Spinal cord (tissue), 10 donors: ENCODE measurements around the gene SNTB2. TPM values are rescaled to one million over a fixed set of nuclear protein-coding genes. Genes with fewer than 3 reads are reported as not detected.

Experiments
- DNase-seq, 6 donors: peaks; one replicate each; pipeline versions ENCODE4 v3.0.0 to v3.0.0-alpha.2; 2013 to 2015; ENCODE audit warnings: low spot score in 6 of 6, low read depth in 4 of 6
- H3K27ac ChIP-seq: one replicate; pipeline ENCODE4 v1.5.1; 2013; ENCODE audit warnings: low read depth, low read length, control low read depth
- H3K27me3 ChIP-seq: one replicate; pipeline ENCODE4 v1.6.1; 2013; ENCODE audit warnings: low read length; ENCODE audit not compliant: control insufficient read depth, insufficient read depth
- H3K36me3 ChIP-seq: one replicate; pipeline ENCODE4 v1.6.1; 2013; ENCODE audit warnings: low read length; ENCODE audit not compliant: control insufficient read depth, insufficient read depth
- H3K4me1 ChIP-seq: one replicate; pipeline ENCODE4 v1.6.1; 2013; ENCODE audit warnings: low read length; ENCODE audit not compliant: control insufficient read depth, insufficient read depth
- H3K4me3 ChIP-seq: one replicate; pipeline ENCODE4 v1.5.1; 2013; ENCODE audit warnings: low read depth, low read length, control low read depth
- H3K9me3 ChIP-seq: one replicate; pipeline ENCODE4 v1.6.1; 2013; ENCODE audit warnings: low read length; ENCODE audit not compliant: control insufficient read depth, insufficient read depth
- WGBS: methylation state at CpG from one replicate; pipeline ENCODE4 v1.1.5; 2013; ENCODE audit warnings: missing lambda C conversion rate; ENCODE audit not compliant: insufficient coverage; 5-methylcytosine and 5-hydroxymethylcytosine counted together
- polyA plus RNA-seq, 2 donors: library from polyadenylated mRNA; unstranded; fragments of 120-200 nt; gene quantifications; one replicate each; pipeline ENCODE4 v1.2.1, GENCODE V29; 2013; ENCODE audit not compliant: insufficient read length in 2 of 2
- total RNA-seq, 2 donors: library from RNA; depleted of rRNA in 1 of 2; stranded (reverse); fragments of 120-200 nt in 1 of 2; fragments of >200 nt in 1 of 2; gene quantifications; one replicate each; pipeline versions ENCODE4 v1.2.3 to v1.2.4, GENCODE V29; 2013 to 2014
- donor health status: healthy.

Gene SNTB2
- total and polyA plus RNA-seq, 4 donors: 6.6 to 20.8 (median 15.6) TPM

DNA sequence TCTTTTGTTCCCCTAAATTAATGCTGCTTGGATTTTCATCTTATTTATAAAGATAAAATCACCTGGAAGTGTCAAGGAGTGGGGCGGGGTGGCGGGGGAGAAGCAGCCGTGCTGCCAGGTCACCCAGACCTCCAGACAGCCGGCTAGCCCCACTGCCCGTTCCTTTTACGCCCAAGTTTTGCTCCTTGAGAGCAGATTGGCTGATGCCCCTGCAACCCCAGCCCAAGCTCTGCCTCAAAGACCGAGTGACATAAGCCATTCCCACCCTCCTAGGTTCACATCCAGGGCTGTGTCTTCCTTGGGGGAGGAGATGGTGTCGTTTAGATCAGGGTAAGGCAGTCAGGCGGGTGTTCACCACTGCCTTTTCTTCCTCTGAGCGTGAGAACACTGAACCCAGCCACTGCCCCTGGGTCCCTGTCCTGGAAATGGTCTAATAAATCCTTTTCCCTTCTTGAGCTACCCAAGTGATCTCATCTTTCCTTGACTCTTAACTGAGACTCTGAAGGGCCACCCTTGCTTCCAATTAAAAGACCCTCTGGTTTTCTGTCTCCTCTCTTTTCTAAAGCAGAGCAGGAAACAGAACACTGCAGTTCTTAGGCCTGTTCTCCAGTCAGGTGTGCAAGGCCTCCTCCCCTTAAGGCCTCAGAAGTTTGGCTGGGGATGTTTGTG, 137.8 kb downstream of the SNTB2 start:
- H3K36me3 ChIP-seq: peaks cover 82% of the 10 kb centered on the region
- H3K4me3 ChIP-seq: no peak overlapping the region
- 95% methylated on average over 5 of the region's 10 CpGs for WGBS
- H3K27ac ChIP-seq: no peak overlapping the region
- H3K4me1 ChIP-seq: peaks cover 25% of the 10 kb centered on the region
- DNase-seq: no peak
- H3K27me3 ChIP-seq: no peaks in the 10 kb centered on the region
- no peaks in the 10 kb centered on the region for H3K9me3 ChIP-seq

DNA sequence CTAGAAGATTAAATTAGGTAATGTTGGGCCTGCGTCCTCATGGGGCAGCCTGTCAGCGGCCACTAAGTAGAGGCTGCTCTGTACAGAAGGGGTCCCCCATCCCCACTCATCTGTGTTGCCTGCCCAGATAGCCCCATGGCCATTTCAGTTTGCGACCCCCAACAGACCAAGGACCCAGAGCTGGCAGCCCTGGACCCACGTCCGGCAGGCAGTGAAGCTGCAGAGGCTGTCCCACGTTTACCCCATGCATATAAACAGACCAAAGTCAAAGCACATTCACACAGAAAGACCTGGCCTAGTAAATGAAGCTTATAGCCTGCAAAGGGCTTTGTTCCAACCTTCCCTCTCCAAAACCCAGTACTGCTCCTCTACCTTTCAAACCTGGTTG, 138.8 kb downstream of the SNTB2 start:
- peaks cover 28% of the 10 kb centered on the region for H3K4me1 ChIP-seq
- H3K4me3 ChIP-seq: no peak overlapping the region
- H3K27ac ChIP-seq: no peak overlapping the region
- H3K27me3 ChIP-seq: no peaks in the 10 kb centered on the region
- no peak for DNase-seq
- WGBS: 89% methylated on average over 6 of the region's 6 CpGs
- peaks cover 74% of the 10 kb centered on the region for H3K36me3 ChIP-seq
- H3K9me3 ChIP-seq: no peaks in the 10 kb centered on the region

DNA sequence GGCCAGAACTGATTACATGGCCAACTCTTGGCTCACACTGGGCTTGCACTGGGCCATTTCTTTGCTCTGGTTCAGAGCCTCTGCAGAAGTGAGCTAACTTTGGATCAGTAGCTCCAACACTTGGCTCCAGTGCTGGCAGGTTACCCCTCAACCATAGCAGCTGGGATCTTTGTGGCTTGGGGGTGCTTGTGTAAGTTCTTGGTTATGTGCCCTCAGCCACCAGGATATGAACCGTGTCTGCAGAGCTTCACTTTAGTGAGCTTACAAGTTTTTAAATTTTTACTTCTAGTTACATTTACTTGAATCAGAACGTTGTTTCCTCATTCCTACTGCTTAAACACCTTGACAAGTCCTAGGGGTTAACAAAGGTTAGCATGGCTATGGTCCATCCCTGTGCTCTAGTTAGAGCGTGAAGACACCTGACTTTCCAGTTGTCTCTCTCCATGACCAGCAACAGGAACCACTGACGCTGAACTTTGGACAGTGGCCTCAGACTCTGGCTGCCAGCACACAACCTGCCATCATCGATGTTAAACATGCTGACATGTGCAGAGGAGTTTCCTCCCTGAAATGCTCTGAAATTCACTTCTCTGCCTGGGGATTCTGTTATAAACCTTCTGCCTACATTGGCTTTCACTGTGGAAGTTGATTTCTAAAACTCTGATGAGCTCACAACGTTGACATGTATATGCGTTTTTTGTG, 139.4 kb downstream of the SNTB2 start:
- DNase-seq: no peak

DNA sequence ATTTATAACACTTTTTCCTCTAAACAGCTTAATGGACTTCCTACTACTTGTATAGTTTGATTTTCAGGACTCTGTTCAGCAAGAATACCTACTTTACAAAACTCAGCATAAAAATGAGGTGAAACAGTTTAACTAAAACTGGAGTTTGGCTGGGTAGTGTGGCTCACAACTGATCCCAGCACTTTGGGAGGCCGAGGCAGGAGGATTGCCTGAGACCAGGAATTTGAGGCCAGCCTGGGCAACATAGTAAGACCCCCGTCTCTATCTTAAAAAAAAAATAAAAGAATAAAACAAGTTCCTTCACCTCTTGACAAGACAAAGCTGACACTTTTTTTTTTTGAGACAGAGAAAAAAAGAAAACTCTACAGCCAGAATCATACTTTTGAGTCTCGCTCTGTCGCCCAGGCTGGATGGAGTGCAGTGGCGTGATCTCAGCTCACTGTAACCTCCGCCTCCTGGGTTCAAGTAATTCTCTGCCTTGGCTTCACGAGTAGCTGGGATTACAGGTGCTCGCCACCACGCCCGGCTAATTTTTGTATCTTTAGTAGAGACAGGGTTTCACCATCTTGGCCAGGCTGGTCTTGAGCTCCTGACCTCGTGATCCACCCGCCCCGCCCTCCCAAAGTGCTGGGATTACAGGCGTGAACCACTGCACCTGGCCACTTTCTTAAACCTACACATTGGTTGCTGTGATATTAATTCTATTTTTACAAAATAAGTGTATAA, 140.8 kb downstream of the SNTB2 start:
- H3K36me3 ChIP-seq: peaks cover 71% of the 10 kb centered on the region
- 100% methylated on average over 3 of the region's 14 CpGs for WGBS
- H3K27ac ChIP-seq: no peak overlapping the region
- no peak overlapping the region for H3K4me3 ChIP-seq
- no peak for DNase-seq
- H3K27me3 ChIP-seq: no peaks in the 10 kb centered on the region
- no peaks in the 10 kb centered on the region for H3K9me3 ChIP-seq
- H3K4me1 ChIP-seq: peaks cover 37% of the 10 kb centered on the region

More for the DNA sequence above, 139.4 kb downstream of the SNTB2 start:
- H3K36me3 ChIP-seq: peaks cover 72% of the 10 kb centered on the region
- peaks cover 34% of the 10 kb centered on the region for H3K4me1 ChIP-seq
- WGBS: 87% methylated on average over 5 of the region's 7 CpGs
- no peaks in the 10 kb centered on the region for H3K9me3 ChIP-seq
- H3K27ac ChIP-seq: no peak overlapping the region
- H3K4me3 ChIP-seq: no peak overlapping the region
- H3K27me3 ChIP-seq: no peaks in the 10 kb centered on the region

DNA sequence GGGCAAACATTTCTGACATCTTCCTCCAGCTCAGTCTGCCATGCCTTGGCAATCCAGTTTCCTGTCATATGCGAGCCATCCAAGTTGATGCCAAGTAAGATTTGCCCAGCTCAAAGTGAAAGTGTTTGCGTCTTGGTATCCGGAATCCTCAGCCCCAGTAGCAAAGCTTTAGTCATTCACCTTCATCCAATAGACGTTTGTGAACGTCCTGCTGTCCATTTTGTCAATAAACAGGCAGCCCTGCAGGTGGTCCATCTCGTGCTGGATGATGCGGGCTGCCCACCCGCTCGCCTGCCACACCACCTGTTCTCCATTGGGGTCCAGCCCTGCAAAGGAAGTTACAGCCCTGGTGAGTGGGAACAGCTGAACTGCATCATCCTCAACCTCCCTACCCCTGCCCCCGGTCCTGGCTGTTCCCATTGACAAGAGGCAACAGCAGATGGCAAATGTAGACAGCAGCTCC, 141.9 kb downstream of the SNTB2 start:
- peaks cover 66% of the 10 kb centered on the region for H3K36me3 ChIP-seq
- no peak for DNase-seq
- peaks cover 37% of the 10 kb centered on the region for H3K4me1 ChIP-seq
- no peak overlapping the region for H3K4me3 ChIP-seq
- H3K27me3 ChIP-seq: no peaks in the 10 kb centered on the region
- no peak overlapping the region for H3K27ac ChIP-seq
- no peaks in the 10 kb centered on the region for H3K9me3 ChIP-seq
- WGBS: 59% methylated on average over 10 of the region's 10 CpGs

DNA sequence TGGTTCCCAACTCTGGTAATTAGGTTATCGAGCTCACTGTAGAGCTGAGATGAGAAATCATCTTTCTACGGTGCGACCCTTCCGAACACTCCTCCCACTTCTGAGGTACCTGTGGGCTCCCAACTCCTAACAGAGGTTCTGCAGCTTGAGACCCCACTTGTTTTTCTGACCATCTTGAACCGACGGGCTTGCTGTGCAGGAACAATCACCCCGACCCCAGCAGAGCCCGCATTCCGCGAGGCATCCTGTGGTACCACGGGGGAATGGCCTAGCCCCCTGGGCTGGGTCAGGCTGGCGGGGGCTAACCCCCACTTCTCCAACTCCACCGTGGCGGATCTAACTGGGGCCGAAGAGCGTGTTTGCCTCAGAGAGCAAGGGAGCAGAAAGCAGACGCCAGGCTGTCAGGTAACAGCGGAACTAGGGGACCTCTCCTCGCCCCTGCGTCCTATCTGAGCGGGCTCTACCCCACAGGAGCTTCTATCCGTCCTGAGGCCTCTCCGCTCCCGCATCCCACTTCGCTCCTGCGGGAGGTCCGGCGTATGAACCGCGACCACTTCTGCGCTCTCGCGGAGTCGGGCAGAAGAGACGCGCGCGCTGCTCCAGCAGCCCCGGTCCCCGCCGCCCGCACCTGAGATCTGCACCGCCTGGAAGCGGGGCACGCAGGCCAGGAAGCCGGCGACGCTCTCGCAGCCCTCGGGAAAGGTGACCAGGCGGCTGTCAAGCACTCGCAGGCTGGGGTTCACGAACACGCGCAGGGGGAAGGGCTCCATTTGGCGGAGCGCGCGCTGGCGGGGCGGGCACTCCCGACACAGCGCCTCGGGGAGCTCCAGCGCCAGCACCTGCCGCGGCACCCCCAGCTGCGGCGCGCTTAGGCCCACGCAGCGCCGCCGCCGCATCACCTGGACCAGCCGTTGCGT, 142.7 kb downstream of the SNTB2 start:
- no peak overlapping the region for H3K27ac ChIP-seq
- no peak for DNase-seq
- no peaks in the 10 kb centered on the region for H3K9me3 ChIP-seq
- H3K4me1 ChIP-seq: peaks cover 37% of the 10 kb centered on the region
- no peaks in the 10 kb centered on the region for H3K27me3 ChIP-seq
- H3K36me3 ChIP-seq: peaks cover 66% of the 10 kb centered on the region
- peak overlapping the region; percentile 54 for H3K4me3 ChIP-seq
- WGBS: 7% methylated on average over 77 of the region's 77 CpGs

DNA sequence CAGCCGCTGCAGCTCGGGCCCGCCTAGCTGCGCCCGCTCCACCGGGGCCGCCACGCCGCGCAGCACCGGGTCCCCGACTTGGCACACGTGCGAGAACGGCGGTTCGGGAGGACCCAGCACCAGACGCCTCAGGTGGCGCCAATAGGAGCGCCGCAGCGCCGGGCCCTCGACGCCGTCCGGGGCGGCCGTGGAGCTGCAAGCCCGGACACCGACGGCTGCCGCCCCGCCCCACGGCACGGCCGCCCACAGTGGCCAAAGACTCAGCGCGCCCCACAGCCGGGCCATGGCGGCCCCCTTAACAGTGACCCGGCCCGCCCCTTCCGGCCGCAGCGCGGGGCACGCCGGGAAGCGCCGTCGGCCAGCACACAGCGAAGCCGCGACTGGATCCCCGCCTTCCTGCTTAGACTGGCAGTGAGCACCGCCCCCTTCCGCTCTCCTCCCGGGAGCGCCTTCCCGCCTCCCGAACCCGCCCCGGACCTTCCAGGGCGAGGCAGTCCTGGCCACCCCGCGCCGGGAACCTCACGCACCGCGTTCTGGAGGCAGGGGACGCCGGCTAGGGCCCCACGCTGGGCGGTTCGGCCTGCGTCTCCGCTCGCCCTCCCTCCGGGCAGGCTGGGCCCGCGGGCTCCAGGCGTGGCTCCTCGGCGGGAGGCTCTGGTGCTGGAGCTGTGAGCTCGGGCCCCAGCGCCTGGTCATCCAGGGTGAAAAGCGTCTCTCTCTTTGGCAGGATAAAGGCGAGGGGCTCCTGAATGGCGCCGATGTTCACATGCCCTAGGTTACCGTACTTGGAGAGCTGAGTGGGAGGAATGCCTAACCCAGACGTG, 143.5 kb downstream of the SNTB2 start, which contains the start of gene PDF:
TSS of gene PDF (minus strand) at position 303 of the 824 bp plus-strand sequence. CDS start at position 285, 18 bp downstream.
- WGBS: under 1% methylated on average over 91 of the region's 93 CpGs
- Histone ChIP-seq H3K27ac (peak within 1 kb of the TSS; percentile 85), H3K9me3 (no peaks in the 10 kb centered on the region), H3K27me3 (no peaks in the 10 kb centered on the region), H3K4me1 (peaks cover 37% of the 10 kb centered on the region), H3K36me3 (peaks cover 66% of the 10 kb centered on the region), H3K4me3 (peak within 1 kb of the TSS; percentile 54)
- DNase-seq: peak; percentile 72 to 97 (median 88)

DNA sequence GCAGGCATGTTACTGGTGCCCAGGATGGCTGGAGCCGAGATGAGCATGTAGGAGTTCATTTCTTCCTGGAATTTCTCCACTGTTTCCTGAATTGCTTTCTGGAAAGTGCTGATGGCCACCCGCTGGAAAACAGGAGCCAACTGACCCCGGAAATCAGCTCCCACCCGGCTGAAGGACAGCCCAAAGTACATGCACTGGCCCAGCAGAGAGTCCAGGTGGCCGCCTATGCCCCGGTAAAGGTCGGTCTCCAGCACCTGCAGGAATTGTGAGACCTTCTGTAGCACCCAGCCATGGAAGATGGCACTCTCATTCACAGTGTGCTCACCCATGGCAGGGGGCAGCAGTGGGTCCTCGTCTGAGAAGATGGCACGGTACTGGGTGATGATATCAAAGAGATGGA, 147.7 kb downstream of the SNTB2 start:
- H3K27me3 ChIP-seq: no peaks in the 10 kb centered on the region
- H3K27ac ChIP-seq: no peak overlapping the region
- H3K9me3 ChIP-seq: no peaks in the 10 kb centered on the region
- H3K36me3 ChIP-seq: peaks cover 59% of the 10 kb centered on the region
- WGBS: 95% methylated on average over 9 of the region's 9 CpGs
- no peak for DNase-seq
- peaks cover 26% of the 10 kb centered on the region for H3K4me1 ChIP-seq
- H3K4me3 ChIP-seq: no peak overlapping the region
